ENCODE data around the gene CAMKK2. TPM values are rescaled to one million over a fixed set of nuclear protein-coding genes. Genes with fewer than 3 reads are reported as not detected.

CAMKK2 gene
- total RNA-seq, 8 experiments from 2014 or later: 14.0 to 23.8 (median 18.3) TPM

GRCh38 chr12:121295746-121296617, 527 bp downstream of the CAMKK2 start:
- H3K27ac ChIP-seq: peak overlapping the region; percentile 52 to 70
- WGBS, 10 experiments: 0 to 10% (median 0%) methylated on average over 1 to 3 of the region's 55 CpGs; no CpG with 5 or more reads in 6 of the 10 experiments
- peak; percentile 28 to 57 (median 48) for ATAC-seq (replicated peaks in 6 of 8)

GRCh38 chr12:121295116-121295745, 1.3 kb downstream of the CAMKK2 start:
- Histone ChIP-seq H3K4me1 (replicated peaks in 1 of 2) (peaks cover 6 to 13% of the 10 kb centered on the region in 2 donors), H3K27ac (no peak overlapping the region), H3K4me3 (peak overlapping the region; percentile 45 to 85 (median 72))
- in situ Hi-C loops (cut with MboI; ENCODE audit: low pct_unique_long_range_greater_than_20kb in 2 of 9, low sequenced_read_pairs in 9 of 9, unreplicated experiment in 9 of 9): no loop called here
- WGBS, 10 experiments: 57 to 86% methylated on average over 1 to 2 of the region's 7 CpGs; no CpG with 5 or more reads in 8 of the 10 experiments
- peak in 1 of 8 experiments; percentile 0 for ATAC-seq (replicated peaks in 6 of 8)

More at GRCh38 chr12:121295746-121296617, 527 bp downstream of the CAMKK2 start:
- in situ Hi-C loops (cut with MboI; ENCODE audit: low pct_unique_long_range_greater_than_20kb in 2 of 9, low sequenced_read_pairs in 9 of 9, unreplicated experiment in 9 of 9): no loop called here
- Histone ChIP-seq H3K4me3 (peak overlapping the region; percentile 45 to 85 (median 72)), H3K4me1 (replicated peaks in 1 of 2) (peaks cover 6 to 13% of the 10 kb centered on the region in 2 donors)

GRCh38 chr12:121294151-121294889, 2.2 kb downstream of the CAMKK2 start:
- H3K4me3 ChIP-seq: no peak overlapping the region
- in situ Hi-C loops (cut with MboI; ENCODE audit: low pct_unique_long_range_greater_than_20kb in 2 of 9, low sequenced_read_pairs in 9 of 9, unreplicated experiment in 9 of 9): no loop called here

GRCh38 chr12:121293603-121294002, 2.9 kb downstream of the CAMKK2 start:
- no peak for ATAC-seq (replicated peaks in 6 of 8)

More at GRCh38 chr12:121294151-121294889, 2.2 kb downstream of the CAMKK2 start:
- Histone ChIP-seq H3K27ac (no peak overlapping the region), H3K4me1 (replicated peaks in 1 of 2) (peaks cover 6 to 13% of the 10 kb centered on the region in 2 donors)
- WGBS, 10 experiments: 75 to 100% (median 92%) methylated on average over 1 to 3 of the region's 10 CpGs; no CpG with 5 or more reads in 6 of the 10 experiments
- ATAC-seq (replicated peaks in 6 of 8): no peak

GRCh38 chr12:121290410-121290809, 6.1 kb downstream of the CAMKK2 start:
- 92 to 100% (median 100%) methylated on average over 1 to 5 of the region's 5 CpGs; no CpG with 5 or more reads in 4 of the 10 experiments for WGBS, 10 experiments
- H3K27ac ChIP-seq: no peak overlapping the region

More at GRCh38 chr12:121293603-121294002, 2.9 kb downstream of the CAMKK2 start:
- peaks cover 6 to 13% of the 10 kb centered on the region in 2 donors for H3K4me1 ChIP-seq (replicated peaks in 1 of 2)
- no peak overlapping the region for H3K27ac ChIP-seq
- no peak overlapping the region for H3K4me3 ChIP-seq
- WGBS, 10 experiments: 40 to 100% (median 100%) methylated on average over 1 to 2 of the region's 4 CpGs; no CpG with 5 or more reads in 4 of the 10 experiments
- in situ Hi-C loops (cut with MboI; ENCODE audit: low pct_unique_long_range_greater_than_20kb in 2 of 9, low sequenced_read_pairs in 9 of 9, unreplicated experiment in 9 of 9): no loop called here

GRCh38 chr12:121289962-121290361, 6.5 kb downstream of the CAMKK2 start:
- no peak for ATAC-seq (replicated peaks in 6 of 8)

More at GRCh38 chr12:121290410-121290809, 6.1 kb downstream of the CAMKK2 start:
- in situ Hi-C loops (cut with MboI; ENCODE audit: low pct_unique_long_range_greater_than_20kb in 2 of 9, low sequenced_read_pairs in 9 of 9, unreplicated experiment in 9 of 9): no loop called here
- H3K4me3 ChIP-seq: no peak overlapping the region
- ATAC-seq (replicated peaks in 6 of 8): no peak
- peaks cover 3 to 6% of the 10 kb centered on the region in 2 donors for H3K4me1 ChIP-seq (replicated peaks in 1 of 2)

GRCh38 chr12:121288986-121289385, 7.5 kb downstream of the CAMKK2 start:
- in situ Hi-C loops (cut with MboI; ENCODE audit: low pct_unique_long_range_greater_than_20kb in 2 of 9, low sequenced_read_pairs in 9 of 9, unreplicated experiment in 9 of 9): no loop called here
- 37 to 94% (median 79%) methylated on average over 1 to 9 of the region's 9 CpGs; no CpG with 5 or more reads in 2 of the 10 experiments for WGBS, 10 experiments
- Histone ChIP-seq H3K27ac (no peak overlapping the region), H3K4me1 (replicated peaks in 1 of 2) (no peaks in the 10 kb centered on the region), H3K4me3 (no peak overlapping the region)
- no peak for ATAC-seq (replicated peaks in 6 of 8)

More at GRCh38 chr12:121289962-121290361, 6.5 kb downstream of the CAMKK2 start:
- WGBS, 10 experiments: 60 to 100% (median 95%) methylated on average over 1 to 7 of the region's 7 CpGs; no CpG with 5 or more reads in 4 of the 10 experiments
- H3K27ac ChIP-seq: no peak overlapping the region
- H3K4me3 ChIP-seq: no peak overlapping the region
- H3K4me1 ChIP-seq (replicated peaks in 1 of 2): peaks cover 0 to 2% of the 10 kb centered on the region in 2 donors
- in situ Hi-C loops (cut with MboI; ENCODE audit: low pct_unique_long_range_greater_than_20kb in 2 of 9, low sequenced_read_pairs in 9 of 9, unreplicated experiment in 9 of 9): no loop called here

GRCh38 chr12:121288158-121288845, 8.2 kb downstream of the CAMKK2 start:
- 10 to 90% (median 51%) methylated on average over 2 to 4 of the region's 10 CpGs; no CpG with 5 or more reads in 5 of the 10 experiments for WGBS, 10 experiments
- in situ Hi-C loops (cut with MboI; ENCODE audit: low pct_unique_long_range_greater_than_20kb in 2 of 9, low sequenced_read_pairs in 9 of 9, unreplicated experiment in 9 of 9): no loop called here
- Histone ChIP-seq H3K4me1 (replicated peaks in 1 of 2) (no peaks in the 10 kb centered on the region), H3K27ac (no peak overlapping the region), H3K4me3 (no peak overlapping the region)
- ATAC-seq (replicated peaks in 6 of 8): no peak

GRCh38 chr12:121287267-121287954, 9.1 kb downstream of the CAMKK2 start:
- no peak overlapping the region for H3K4me3 ChIP-seq
- in situ Hi-C loops (cut with MboI; ENCODE audit: low pct_unique_long_range_greater_than_20kb in 2 of 9, low sequenced_read_pairs in 9 of 9, unreplicated experiment in 9 of 9): no loop called here
- peak in 3 of 8 experiments; percentile 59 to 91 (median 86) for ATAC-seq (replicated peaks in 6 of 8)
- H3K27ac ChIP-seq: no peak overlapping the region
- H3K4me1 ChIP-seq (replicated peaks in 1 of 2): no peaks in the 10 kb centered on the region
- WGBS, 10 experiments: 61 to 100% (median 85%) methylated on average over 1 to 10 of the region's 10 CpGs; no CpG with 5 or more reads in 2 of the 10 experiments

- in situ Hi-C loops (cut with MboI; ENCODE audit: low pct_unique_long_range_greater_than_20kb in 2 of 9, low sequenced_read_pairs in 9 of 9, unreplicated experiment in 9 of 9): no loop called here
- whole genome bisulfite sequencing, 10 experiments: 80 to 100% (median 86%) methylated on average over 1 of the region's 1 CpG; no CpG with 5 or more reads in 4 of the 10 experiments
- H3K4me1 ChIP-seq (replicated peaks in 1 of 2): no peaks in the 10 kb centered on the region
- H3K4me3 ChIP-seq: no peak overlapping the region
- ATAC-seq (replicated peaks in 6 of 8): no peak
- no peak overlapping the region for H3K27ac ChIP-seq
These were observed 10.7 kb downstream of the CAMKK2 start for GRCh38 chr12:121285856-121286255.

GRCh38 chr12:121284551-121285390, 11.7 kb downstream of the CAMKK2 start:
- 63 to 100% (median 88%) methylated on average over 3 to 7 of the region's 14 CpGs; no CpG with 5 or more reads in 2 of the 10 experiments for WGBS, 10 experiments
- Histone ChIP-seq H3K4me3 (no peak overlapping the region), H3K27ac (no peak overlapping the region), H3K4me1 (replicated peaks in 1 of 2) (no peaks in the 10 kb centered on the region)
- no peak for ATAC-seq (replicated peaks in 6 of 8)
- in situ Hi-C loops (cut with MboI; ENCODE audit: low pct_unique_long_range_greater_than_20kb in 2 of 9, low sequenced_read_pairs in 9 of 9, unreplicated experiment in 9 of 9): no loop called here
